GM12878 (cell line): Measurements from ENCODE around the gene ULK4. TPM values are rescaled to one million over a fixed set of nuclear protein-coding genes. Genes with fewer than 3 reads are reported as not detected.

ENCODE experiments used
- ATAC-seq: fragments of 200-7000 bp; cut with Tn5 transposase; 3 replicates; pipeline ENCODE4 v1.9.1; 2020; ENCODE audit warnings: mild to moderate bottlenecking, moderate library complexity
- BruUV-seq: library from RNA; stranded (reverse); fragments of 400-500 nt; replicated peaks from 2 replicates; lab custom pipeline; 2021; lab: Mats Ljungman, UMichigan
- CTCF ChIA-PET: fragments of 300-600 bp; sonication (Branson Sonifier 250); formaldehyde crosslinking; extraction: SDS; loops from one replicate; lab custom pipeline; 2021; ENCODE audit warnings: inconsistent platforms; lab: Yijun Ruan, JAX
- POLR2A ChIA-PET: fragments of 350-600 bp; formaldehyde crosslinking; extraction: SDS; loops from one replicate; lab custom pipeline; 2021; ENCODE audit warnings: inconsistent platforms; lab: Charles Lee
- RAD21 ChIA-PET: fragments of 300-600 bp; sonication (Branson Sonifier 250); formaldehyde crosslinking; loops from one replicate; lab custom pipeline; 2023; ENCODE audit warnings: antibody characterized with exemption; ENCODE audit not compliant: unreplicated experiment; lab: Charles Lee
- SMC1A ChIA-PET: fragments of 300-600 bp; sonication (Branson Sonifier 250); formaldehyde crosslinking; loops from one replicate; lab custom pipeline; 2023; ENCODE audit not compliant: unreplicated experiment, uncharacterized antibody; lab: Charles Lee
- DNase-seq: peaks from one replicate; pipeline ENCODE4 v3.0.0-alpha.2; 2011; ENCODE audit warnings: low read depth, low spot score
- FAIRE-seq: peaks from 3 replicates; lab custom pipeline; 2011; peaks lifted over from hg19 to GRCh38; lab: Jason Lieb, UNC
- H2AFZ ChIP-seq: 2 replicates; pipeline ENCODE4 v1.6.0; 2011; ENCODE audit warnings: low read depth, low read length, control low read depth; ENCODE audit not compliant: control insufficient read depth
- H3K27ac ChIP-seq: 2 replicates; pipeline ENCODE4 v1.5.1; 2011; ENCODE audit warnings: control low read depth; ENCODE audit not compliant: control insufficient read depth, insufficient read depth
- H3K27me3 ChIP-seq, 2 experiments: replicated peaks in 1 of 2; 2 replicates each; pipeline versions ENCODE4 v1.6.0 to v1.6.1; 2011; ENCODE audit warnings: low read length in 1 of 2; ENCODE audit not compliant: control insufficient read depth in 2 of 2, insufficient read depth in 2 of 2
- H3K36me3 ChIP-seq, 2 experiments: 2 replicates each; pipeline ENCODE4 v1.5.1; 2011; ENCODE audit warnings: low read length in 1 of 2; ENCODE audit not compliant: control insufficient read depth in 2 of 2, insufficient read depth in 2 of 2
- H3K4me1 ChIP-seq: 2 replicates; pipeline ENCODE4 v1.6.1; 2011; ENCODE audit warnings: mild to moderate bottlenecking, low read length, moderate library complexity, mixed read lengths; ENCODE audit not compliant: control insufficient read depth, insufficient read depth
- H3K4me2 ChIP-seq: 2 replicates; pipeline ENCODE4 v1.6.0; 2011; ENCODE audit warnings: control low read depth; ENCODE audit not compliant: control insufficient read depth, insufficient read depth
- H3K4me3 ChIP-seq: fragments of 200-600 bp; sonication (generic); 2 replicates; pipeline ENCODE4 v1.5.1; 2016
- H3K79me2 ChIP-seq: 2 replicates; pipeline ENCODE4 v1.6.0; 2011; ENCODE audit warnings: low read length; ENCODE audit not compliant: control insufficient read depth, insufficient read depth
- H3K9ac ChIP-seq: 2 replicates; pipeline ENCODE4 v1.8.0; 2011; ENCODE audit warnings: low read length, control low read depth, mixed read lengths; ENCODE audit not compliant: control insufficient read depth, insufficient read depth
- H3K9me3 ChIP-seq: replicated peaks from 3 replicates; pipeline ENCODE4 v1.5.1; 2011; ENCODE audit warnings: mild to moderate bottlenecking, low read length; ENCODE audit not compliant: control insufficient read depth, insufficient read depth
- H4K20me1 ChIP-seq: 2 replicates; pipeline ENCODE4 v1.6.0; 2011; ENCODE audit not compliant: control insufficient read depth, insufficient read depth
- BMI1 ChIP-seq: fragments of 450-650 bp; IDR thresholded peaks from 2 replicates; pipeline ENCODE4 v1.6.1; 2016; ENCODE audit warnings: mild to moderate bottlenecking, moderate library complexity, borderline replicate concordance
- CBX3 ChIP-seq: fragments of 200-600 bp; sonication (generic); IDR thresholded peaks from 2 replicates; pipeline ENCODE4 v1.6.1; 2016; ENCODE audit warnings: low read depth, borderline replicate concordance
- DPF2 ChIP-seq: fragments of 450-650 bp; IDR thresholded peaks from 2 replicates; pipeline ENCODE4 v1.6.1; 2017; ENCODE audit warnings: mild to moderate bottlenecking
- IKZF1 ChIP-seq: fragments of 450-650 bp; conservative IDR thresholded peaks from 2 replicates; pipeline ENCODE4 v1.6.1; 2017; ENCODE audit warnings: antibody characterized with exemption, mild to moderate bottlenecking
- IKZF2 ChIP-seq, 2 experiments: fragments of 450-650 bp; IDR thresholded peaks; 2 replicates each; pipeline ENCODE4 v1.6.1; 2017; ENCODE audit warnings: mild to moderate bottlenecking in 2 of 2, moderate library complexity in 2 of 2
- POU2F2 ChIP-seq: IDR thresholded peaks from 3 replicates; pipeline ENCODE4 v1.6.1; 2011; ENCODE audit warnings: low read depth, mild to moderate bottlenecking, low read length, borderline replicate concordance
- RAD51 ChIP-seq: fragments of 450-650 bp; IDR thresholded peaks from 2 replicates; pipeline ENCODE4 v1.6.1; 2016; ENCODE audit warnings: moderate library complexity, mild to moderate bottlenecking, inconsistent platforms
- RELA ChIP-seq: fragments of 450-650 bp; IDR thresholded peaks from 2 replicates; pipeline ENCODE4 v1.8.0; 2014; ENCODE audit warnings: borderline replicate concordance; ENCODE audit not compliant: partially characterized antibody
- REST ChIP-seq: IDR thresholded peaks from 2 replicates; pipeline ENCODE4 v1.6.1; 2012; ENCODE audit warnings: mild to moderate bottlenecking, low read depth, low read length
- SKIL ChIP-seq: fragments of 450-650 bp; IDR thresholded peaks from 2 replicates; pipeline ENCODE4 v1.6.1; 2017; ENCODE audit warnings: mild to moderate bottlenecking, low read depth, inconsistent platforms; ENCODE audit not compliant: poor library complexity, severe bottlenecking
- SMAD1 ChIP-seq: fragments of 450-650 bp; IDR thresholded peaks from 2 replicates; pipeline ENCODE4 v1.6.1; 2018; ENCODE audit warnings: mild to moderate bottlenecking, low read depth; ENCODE audit not compliant: partially characterized antibody
- SPI1 ChIP-seq: IDR thresholded peaks from 2 replicates; pipeline ENCODE4 v1.6.1; 2011; ENCODE audit warnings: low read depth, mild to moderate bottlenecking, low read length, moderate library complexity, borderline replicate concordance; ENCODE audit not compliant: insufficient read depth
- WGBS: methylation state at CpG from one replicate; pipeline ENCODE4 v1.1.6; 2016; ENCODE audit warnings: low lambda C conversion rate; ENCODE audit not compliant: insufficient replicate concordance, insufficient coverage; ENCODE audit errors: missing lambda C conversion rate; 5-methylcytosine and 5-hydroxymethylcytosine counted together
- in situ Hi-C: fragments of 300-500 bp; cut with MboI; formaldehyde crosslinking; loops from 9 replicates; pipeline ENCODE4 v1.14.3; 2018; ENCODE audit warnings: mixed read lengths
- intact Hi-C: fragments of 100-400 bp; cut with micrococcal nuclease; formaldehyde crosslinking; loops from one replicate; pipeline ENCODE4 v1.14.2; 2022; ENCODE audit not compliant: unreplicated experiment
- polyA plus RNA-seq, 11 experiments: library from polyadenylated mRNA; depleted of rRNA in 4 of 11; unstranded in 6 of 11; stranded (reverse) in 5 of 11; fragments of >200 nt; fragmentation: Nextera tagmentation in 4 of 11; fragmentation: Illumina TruSeq in 1 of 11; extraction: Ambion mirVana in 4 of 11; extraction: Trizol in 1 of 11; gene quantifications; 1 replicate in 1 of 11; 2 replicates in 10 of 11; pipeline versions ENCODE4 v1.2.1 to v1.2.3, GENCODE V29; 2011 to 2016; ENCODE audit warnings: inconsistent platforms in 2 of 11, missing spikeins in 2 of 11, low read depth in 1 of 11
- total RNA-seq, 4 experiments: library from RNA; depleted of rRNA in 3 of 4; stranded (reverse); fragments of >200 nt in 3 of 4; fragmentation: Illumina TruSeq in 1 of 4; extraction: Trizol in 1 of 4; gene quantifications; 2 replicates each; pipeline versions ENCODE4 v1.2.1 to v1.2.3, GENCODE V29; 2013 to 2021
- TF ChIP-seq, protein P1 (sequence below): fragments of 450-650 bp; IDR thresholded peaks from 2 replicates; pipeline ENCODE4 v1.6.1; 2017; ENCODE audit warnings: mild to moderate bottlenecking, moderate library complexity

ULK4 gene
- total and polyA plus RNA-seq, 10 of the 15 experiments (the other 5 are each of a cell fraction or from before 2014, with no cell fraction given) = 3.5 to 7.6 (median 6.3) TPM

DNA sequence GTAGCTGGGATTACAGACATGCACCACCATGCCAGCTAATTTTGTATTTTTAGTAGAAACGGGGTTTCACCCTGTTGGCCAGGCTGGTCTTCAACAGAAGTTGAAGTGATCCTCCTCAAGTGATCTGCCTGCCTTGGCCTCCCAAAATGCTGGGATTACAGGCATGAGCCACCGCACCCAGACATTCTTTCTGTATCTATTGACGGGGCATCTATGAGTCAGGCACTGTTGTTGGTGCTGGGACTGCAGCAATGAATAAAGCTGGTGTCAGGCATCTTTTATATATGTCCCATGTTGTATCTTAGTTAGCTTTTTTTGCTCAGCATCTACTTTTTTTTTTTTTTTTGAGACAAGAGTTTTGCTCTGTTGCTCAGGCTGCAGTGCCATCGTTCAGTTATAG, 47.6 kb upstream of the ULK4 start (continued):
- TF ChIP-seq REST (no peak), POU2F2 (no peak), CBX3 (no peak), BMI1 (no peak), RELA (no peak)

GRCh38 chr3:42007785-42008184, 45.9 kb upstream of the ULK4 start:
- Histone ChIP-seq H4K20me1 (no peaks in the 10 kb centered on the region), H3K36me3 (no peaks in the 10 kb centered on the region), H3K4me1 (peaks cover 10% of the 10 kb centered on the region), H3K4me2 (0 out of 2 replicates have a peak overlapping the region, but pooled peaks have one; percentile 7), H3K27ac (peak overlapping the region; percentile 19; the same call in 1 of the 2 replicates), H3K27me3 (no peaks in the 10 kb centered on the region), H3K9ac (no peak overlapping the region), H3K9me3 (no peaks in the 10 kb centered on the region), H2AFZ (no peak overlapping the region), H3K4me3 (no peak overlapping the region), H3K79me2 (no peaks in the 10 kb centered on the region)
- in situ Hi-C loops (no loop called here), intact Hi-C loops (no loop called here)
- TF ChIP-seq IKZF2 (IDR thresholded peaks at IDR 0.05) (peak in 1 of 2 experiments; percentile 52; a peak in 1 of 4 replicates), DPF2 (0 out of 2 replicates have a peak, but pooled peaks have one; percentile 20), POU2F2 (peak; percentile 65; the same call in 1 of the 3 replicates), SMAD1 (no peak), IKZF1 (0 out of 2 replicates have a peak, but pooled peaks have one; percentile 18), SPI1 (peak; percentile 79; the same call in 1 of the 2 replicates), SKIL (peak; percentile 21), RAD51 (no peak)
- TF ChIP-seq, protein P1, sequence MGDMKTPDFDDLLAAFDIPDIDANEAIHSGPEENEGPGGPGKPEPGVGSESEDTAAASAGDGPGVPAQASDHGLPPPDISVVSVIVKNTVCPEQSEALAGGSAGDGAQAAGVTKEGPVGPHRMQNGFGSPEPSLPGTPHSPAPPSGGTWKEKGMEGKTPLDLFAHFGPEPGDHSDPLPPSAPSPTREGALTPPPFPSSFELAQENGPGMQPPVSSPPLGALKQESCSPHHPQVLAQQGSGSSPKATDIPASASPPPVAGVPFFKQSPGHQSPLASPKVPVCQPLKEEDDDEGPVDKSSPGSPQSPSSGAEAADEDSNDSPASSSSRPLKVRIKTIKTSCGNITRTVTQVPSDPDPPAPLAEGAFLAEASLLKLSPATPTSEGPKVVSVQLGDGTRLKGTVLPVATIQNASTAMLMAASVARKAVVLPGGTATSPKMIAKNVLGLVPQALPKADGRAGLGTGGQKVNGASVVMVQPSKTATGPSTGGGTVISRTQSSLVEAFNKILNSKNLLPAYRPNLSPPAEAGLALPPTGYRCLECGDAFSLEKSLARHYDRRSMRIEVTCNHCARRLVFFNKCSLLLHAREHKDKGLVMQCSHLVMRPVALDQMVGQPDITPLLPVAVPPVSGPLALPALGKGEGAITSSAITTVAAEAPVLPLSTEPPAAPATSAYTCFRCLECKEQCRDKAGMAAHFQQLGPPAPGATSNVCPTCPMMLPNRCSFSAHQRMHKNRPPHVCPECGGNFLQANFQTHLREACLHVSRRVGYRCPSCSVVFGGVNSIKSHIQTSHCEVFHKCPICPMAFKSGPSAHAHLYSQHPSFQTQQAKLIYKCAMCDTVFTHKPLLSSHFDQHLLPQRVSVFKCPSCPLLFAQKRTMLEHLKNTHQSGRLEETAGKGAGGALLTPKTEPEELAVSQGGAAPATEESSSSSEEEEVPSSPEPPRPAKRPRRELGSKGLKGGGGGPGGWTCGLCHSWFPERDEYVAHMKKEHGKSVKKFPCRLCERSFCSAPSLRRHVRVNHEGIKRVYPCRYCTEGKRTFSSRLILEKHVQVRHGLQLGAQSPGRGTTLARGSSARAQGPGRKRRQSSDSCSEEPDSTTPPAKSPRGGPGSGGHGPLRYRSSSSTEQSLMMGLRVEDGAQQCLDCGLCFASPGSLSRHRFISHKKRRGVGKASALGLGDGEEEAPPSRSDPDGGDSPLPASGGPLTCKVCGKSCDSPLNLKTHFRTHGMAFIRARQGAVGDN = no peak
- CTCF ChIA-PET = no interaction called here
- no peak for DNase-seq
- BruUV-seq = no TSS peak
- peak; percentile 13 for ATAC-seq
- peak; percentile 84 for FAIRE-seq
- SMC1A ChIA-PET = interaction anchor here (1.4 kb wide), 1 partner anchor 43 kb away, joined by 3 read pairs; no protein-coding TSS in a partner anchor
- POLR2A ChIA-PET = interaction anchor here (0.6 to 1.2 kb wide), 2 partner anchors 19 to 91 kb away, joined by 3 to 4 read pairs; no protein-coding TSS in a partner anchor
- RAD21 ChIA-PET = no interaction called here
- 0% methylated on average over 3 of the region's 3 CpGs for WGBS
